Body of pancreas (tissue), 4 donors: Measurements from ENCODE around the gene TNFRSF25.

ENCODE experiments used
- POLR2A ChIP-seq, 3 donors: fragments of 450-650 bp; IDR thresholded peaks; one replicate each; pipeline ENCODE4 v1.6.1; 2016; ENCODE audit warnings: antibody characterized with exemption in 3 of 3, mild to moderate bottlenecking in 2 of 3
- TF ChIP-seq, protein P1 (sequence below), 7 experiments: fragments of 450-650 bp in 4 of 7; fragments of 200-600 bp in 3 of 7; sonication (generic) in 3 of 7; IDR thresholded peaks; one replicate each; pipeline ENCODE4 v1.5.1; 2016 to 2019; ENCODE audit warnings: antibody characterized with exemption in 7 of 7

DNA sequence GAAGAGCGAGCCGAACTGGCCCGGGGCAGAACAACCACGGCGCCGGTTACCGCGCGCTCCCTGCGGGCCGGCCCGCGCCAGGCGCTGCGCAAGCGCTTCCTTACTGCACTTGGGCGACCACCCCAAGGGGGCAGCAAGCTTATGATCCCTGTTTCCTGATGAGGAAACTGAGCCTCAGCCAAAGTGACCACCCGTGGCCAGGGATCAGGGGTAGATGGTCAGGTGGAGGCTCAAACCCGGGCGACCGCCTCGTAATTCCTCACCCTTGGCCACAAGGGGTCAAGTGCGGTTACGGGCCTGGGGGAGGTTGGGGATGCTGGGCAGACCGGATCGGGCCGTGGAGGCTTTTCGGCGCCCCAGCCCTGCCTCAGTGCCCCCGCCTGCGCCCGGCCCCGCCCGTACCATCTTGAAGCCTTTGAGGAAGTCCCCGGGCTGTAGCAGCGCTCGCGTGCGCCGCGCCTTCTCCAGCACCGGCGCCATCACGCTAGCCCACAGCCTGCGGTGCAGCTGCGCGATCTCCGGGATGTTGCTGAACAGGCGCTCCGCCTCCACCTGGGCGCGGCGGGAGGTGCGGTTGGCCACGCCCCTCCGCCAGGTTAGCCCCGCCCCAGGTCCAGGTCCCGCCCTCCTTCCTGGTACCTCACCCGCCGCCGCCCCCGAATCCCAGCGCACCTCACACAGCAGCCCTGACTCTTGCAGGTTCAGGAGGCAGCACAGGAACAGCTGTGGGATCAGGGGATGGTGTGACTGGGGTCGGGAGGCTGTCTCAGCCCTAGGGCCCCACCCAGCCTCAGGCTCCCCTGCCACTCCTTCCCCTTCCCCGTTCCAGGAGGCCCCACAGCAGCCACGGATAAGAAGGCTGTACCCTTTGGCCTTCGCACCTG lies 5.4 kb upstream of the TNFRSF25 start:
- TF ChIP-seq POLR2A (IDR thresholded peaks at IDR 0.05) = no peak
- TF ChIP-seq, protein P1, sequence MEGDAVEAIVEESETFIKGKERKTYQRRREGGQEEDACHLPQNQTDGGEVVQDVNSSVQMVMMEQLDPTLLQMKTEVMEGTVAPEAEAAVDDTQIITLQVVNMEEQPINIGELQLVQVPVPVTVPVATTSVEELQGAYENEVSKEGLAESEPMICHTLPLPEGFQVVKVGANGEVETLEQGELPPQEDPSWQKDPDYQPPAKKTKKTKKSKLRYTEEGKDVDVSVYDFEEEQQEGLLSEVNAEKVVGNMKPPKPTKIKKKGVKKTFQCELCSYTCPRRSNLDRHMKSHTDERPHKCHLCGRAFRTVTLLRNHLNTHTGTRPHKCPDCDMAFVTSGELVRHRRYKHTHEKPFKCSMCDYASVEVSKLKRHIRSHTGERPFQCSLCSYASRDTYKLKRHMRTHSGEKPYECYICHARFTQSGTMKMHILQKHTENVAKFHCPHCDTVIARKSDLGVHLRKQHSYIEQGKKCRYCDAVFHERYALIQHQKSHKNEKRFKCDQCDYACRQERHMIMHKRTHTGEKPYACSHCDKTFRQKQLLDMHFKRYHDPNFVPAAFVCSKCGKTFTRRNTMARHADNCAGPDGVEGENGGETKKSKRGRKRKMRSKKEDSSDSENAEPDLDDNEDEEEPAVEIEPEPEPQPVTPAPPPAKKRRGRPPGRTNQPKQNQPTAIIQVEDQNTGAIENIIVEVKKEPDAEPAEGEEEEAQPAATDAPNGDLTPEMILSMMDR (IDR thresholded peaks at IDR 0.05) = no peak
